Activated CD4-positive, alpha-beta T cell treated with anti-CD3 and anti-CD28 coated beads for 36 hours (primary cell): ENCODE measurements around the gene LPP. TPM values are rescaled to one million over a fixed set of nuclear protein-coding genes. Genes with fewer than 3 reads are reported as not detected.

Source experiments
- ATAC-seq: fragments of 200-7000 bp; cut with Tn5 transposase; one replicate; pipeline ENCODE4 v1.10.0; 2021; ENCODE audit warnings: mild to moderate bottlenecking, moderate library complexity
- CTCF ChIA-PET: fragments of 350-600 bp; sonication (Branson Sonifier 250); formaldehyde crosslinking; loops from one replicate; lab custom pipeline; 2021; ENCODE audit warnings: antibody characterized with exemption; lab: Charles Lee
- POLR2A ChIA-PET: fragments of 350-600 bp; sonication (Branson Sonifier 250); formaldehyde crosslinking; loops from one replicate; lab custom pipeline; 2021; ENCODE audit warnings: antibody characterized with exemption, inconsistent platforms; lab: Charles Lee
- DNase-seq: peaks from one replicate; pipeline ENCODE4 v3.0.0-alpha.2; 2020
- H3K27ac Mint-ChIP-seq: one replicate; pipeline ENCODE4 v1.8.0; 2021; ENCODE audit warnings: mixed read lengths
- H3K27me3 Mint-ChIP-seq: one replicate; pipeline ENCODE4 v1.8.0; 2021; ENCODE audit warnings: mixed read lengths
- H3K36me3 Mint-ChIP-seq: one replicate; pipeline ENCODE4 v1.8.0; 2021; ENCODE audit warnings: low read depth, mixed read lengths
- H3K4me1 Mint-ChIP-seq: one replicate; pipeline ENCODE4 v1.8.0; 2021; ENCODE audit warnings: mixed read lengths
- H3K4me3 Mint-ChIP-seq: one replicate; pipeline ENCODE4 v1.8.0; 2021; ENCODE audit warnings: mild to moderate bottlenecking, moderate library complexity, mixed read lengths
- H3K9me3 Mint-ChIP-seq: one replicate; pipeline ENCODE4 v1.8.0; 2021; ENCODE audit warnings: low read depth, mixed read lengths
- intact Hi-C, 2 experiments: fragments of 100-400 bp; cut with DNase I in 1 of 2; cut with micrococcal nuclease in 1 of 2; formaldehyde crosslinking; loops; one replicate each; pipeline versions ENCODE4 v1.14.2 to v1.15.1; 2022 to 2024; cut with DNase I, micrococcal nuclease
- total RNA-seq, 2 experiments: library from RNA; stranded (reverse); gene quantifications; one replicate each; pipeline ENCODE4 v1.2.3, GENCODE V29; 2021

LPP gene
- total RNA-seq, 2 experiments from 2014 or later, result 34.7 to 40.6 TPM

DNA sequence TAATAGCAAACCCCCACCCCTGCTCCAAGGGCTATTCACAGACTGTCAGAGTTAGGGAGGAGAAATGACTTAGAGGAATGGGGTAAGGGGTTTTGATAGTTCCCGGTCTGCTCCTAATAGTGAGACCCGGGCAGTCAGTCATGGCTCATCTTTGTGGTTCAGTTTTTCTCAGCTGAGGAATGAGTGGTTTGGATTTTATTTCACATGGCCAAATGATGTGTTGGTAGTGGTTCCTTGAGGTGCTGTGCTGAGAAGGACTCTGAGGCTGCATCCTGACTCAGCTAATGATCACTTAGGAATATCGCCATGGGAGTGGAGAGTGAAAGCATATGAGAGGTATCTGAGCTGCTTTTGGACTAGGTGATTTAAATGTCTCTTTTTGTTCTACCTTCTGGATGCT, 80.2 kb downstream of the LPP start:
- no peak for ATAC-seq
- Mint-ChIP-seq H3K9me3 (no peaks in the 10 kb centered on the region), H3K27ac (no peak overlapping the region), H3K27me3 (no peaks in the 10 kb centered on the region), H3K4me3 (no peak overlapping the region), H3K36me3 (peaks cover 9% of the 10 kb centered on the region), H3K4me1 (peaks cover 24% of the 10 kb centered on the region)
- ChIA-PET POLR2A (interaction anchor here (1.2 kb wide), 1 partner anchor 50 kb away, joined by 4 read pairs; no protein-coding TSS in a partner anchor), CTCF (interaction anchor here (1.1 kb wide), 1 partner anchor 20 kb away, joined by 3 read pairs; no protein-coding TSS in a partner anchor)
- no peak for DNase-seq
- intact Hi-C loops, result no loop called here

DNA sequence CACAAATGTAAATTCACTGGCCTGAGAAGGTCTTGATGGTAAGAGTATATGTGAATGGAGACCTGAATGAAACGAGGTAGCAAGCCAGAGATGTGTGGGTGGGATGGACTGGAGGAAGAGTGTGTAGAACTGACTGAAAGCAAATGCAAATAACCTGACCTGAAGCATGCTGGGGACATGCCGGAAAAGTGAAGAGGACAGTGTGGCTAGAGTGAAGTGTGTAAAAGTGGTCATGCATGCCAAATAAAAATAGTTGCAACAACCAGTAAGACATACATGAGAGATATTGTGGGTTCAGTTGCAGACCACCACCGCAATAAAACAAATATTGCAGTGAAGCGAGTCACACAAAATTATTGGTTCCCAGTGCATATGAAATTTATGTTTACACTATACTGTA, 82.3 kb downstream of the LPP start:
- ChIA-PET CTCF (no interaction called here), POLR2A (no interaction called here)
- H3K4me3 Mint-ChIP-seq, result no peak overlapping the region
- no peaks in the 10 kb centered on the region for H3K9me3 Mint-ChIP-seq
- ATAC-seq (no peak), DNase-seq (no peak)
- H3K4me1 Mint-ChIP-seq, result peaks cover 20% of the 10 kb centered on the region
- H3K27ac Mint-ChIP-seq, result no peak overlapping the region
- intact Hi-C loops, result no loop called here
- H3K27me3 Mint-ChIP-seq, result no peaks in the 10 kb centered on the region
- H3K36me3 Mint-ChIP-seq, result peaks cover 4% of the 10 kb centered on the region

DNA sequence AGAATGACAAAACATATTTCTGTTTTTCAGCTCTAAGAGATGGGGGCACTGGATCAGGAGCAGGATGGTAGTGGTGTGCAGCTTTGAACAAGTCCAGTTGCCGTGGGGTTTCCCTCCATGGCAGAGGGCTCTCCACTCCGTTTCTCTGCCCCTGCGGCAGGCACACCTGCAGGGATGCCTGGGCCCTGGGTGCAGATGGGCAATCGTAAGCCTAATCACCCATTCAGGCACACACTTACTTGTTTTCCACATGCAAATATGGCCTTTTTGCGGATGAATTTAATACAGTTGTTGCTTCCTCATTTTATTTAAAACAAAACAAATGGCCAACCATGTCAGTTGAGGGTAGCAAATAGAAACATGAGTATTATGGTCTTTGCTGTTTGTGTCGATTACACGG, 85.1 kb downstream of the LPP start:
- Mint-ChIP-seq H3K36me3 (peaks cover 4% of the 10 kb centered on the region), H3K27ac (no peak overlapping the region), H3K27me3 (no peaks in the 10 kb centered on the region), H3K9me3 (no peaks in the 10 kb centered on the region), H3K4me1 (peaks cover 33% of the 10 kb centered on the region), H3K4me3 (no peak overlapping the region)
- DNase-seq (no peak), ATAC-seq (no peak)
- ChIA-PET CTCF (interaction anchor here (0.7 to 1.7 kb wide), 2 partner anchors 10 to 143 kb away, joined by 3 to 4 read pairs; no protein-coding TSS in a partner anchor), POLR2A (no interaction called here)
- intact Hi-C loops, result no loop called here

DNA sequence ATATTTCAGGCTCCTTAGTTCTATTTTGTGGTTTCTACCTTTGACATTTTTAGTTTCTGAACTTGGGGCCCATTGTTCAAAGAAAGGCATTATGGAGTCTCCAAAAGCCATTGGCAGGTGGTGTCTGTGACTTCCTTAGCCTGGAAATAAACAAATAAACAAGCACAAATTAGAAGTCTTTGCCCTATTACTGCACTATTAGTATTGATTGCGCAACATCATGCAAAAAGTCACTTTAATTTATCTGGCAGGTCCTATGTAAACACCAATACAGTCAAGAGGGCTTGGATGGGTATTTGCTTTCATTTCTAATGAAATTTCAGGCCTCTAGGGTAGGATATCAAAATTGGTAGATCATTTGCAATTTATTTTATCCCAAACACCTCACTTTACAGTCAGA, 85.6 kb downstream of the LPP start:
- Mint-ChIP-seq H3K27me3 (no peaks in the 10 kb centered on the region), H3K36me3 (peaks cover 4% of the 10 kb centered on the region), H3K4me1 (peaks cover 39% of the 10 kb centered on the region), H3K27ac (no peak overlapping the region), H3K4me3 (no peak overlapping the region), H3K9me3 (no peaks in the 10 kb centered on the region)
- intact Hi-C loops, result no loop called here
- DNase-seq (no peak), ATAC-seq (no peak)
- POLR2A ChIA-PET, result no interaction called here
- CTCF ChIA-PET, result no interaction called here

DNA sequence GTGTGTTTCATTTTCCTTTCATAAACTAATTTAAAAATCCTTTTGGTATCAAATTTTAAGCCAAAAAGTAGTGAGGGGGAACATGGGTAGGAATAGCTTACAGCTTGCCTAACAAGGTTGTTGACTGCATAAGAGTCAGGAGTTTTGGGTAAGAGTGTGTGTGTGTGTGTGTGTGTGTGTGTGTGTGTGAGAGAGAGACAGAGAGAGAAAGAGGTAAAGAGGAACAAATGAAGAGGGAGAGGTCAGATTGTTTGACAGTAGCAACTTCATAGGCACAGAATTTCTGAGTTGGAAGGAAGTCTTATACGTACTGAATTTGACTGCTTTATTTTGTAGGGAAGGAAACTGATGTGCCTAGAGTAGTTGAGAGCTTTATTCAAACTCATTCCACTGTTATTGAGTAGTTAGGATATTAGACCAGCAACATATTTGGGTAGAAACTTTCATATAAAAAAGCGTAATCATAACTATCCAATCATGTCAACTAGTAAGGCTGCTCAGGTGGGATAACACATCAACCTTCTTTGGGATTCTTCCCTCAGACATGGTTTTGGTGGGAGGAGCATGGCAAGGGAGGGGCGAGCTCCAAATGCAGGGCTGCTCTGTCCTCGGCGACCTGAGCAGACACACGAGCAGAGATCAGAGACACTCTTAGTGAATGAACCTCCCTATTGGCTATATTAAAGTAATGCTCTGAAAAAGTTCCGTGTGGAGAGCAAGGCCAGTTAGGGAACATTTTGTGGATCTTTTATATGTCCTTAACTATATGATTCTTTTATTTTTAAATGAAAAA, 86.4 kb downstream of the LPP start:
- H3K27ac Mint-ChIP-seq, result no peak overlapping the region
- ChIA-PET POLR2A (no interaction called here), CTCF (interaction anchor here (1.3 kb wide), 1 partner anchor 33 kb away, joined by 3 read pairs; no protein-coding TSS in a partner anchor)
- H3K4me1 Mint-ChIP-seq, result peaks cover 45% of the 10 kb centered on the region
- no peaks in the 10 kb centered on the region for H3K9me3 Mint-ChIP-seq
- no peak overlapping the region for H3K4me3 Mint-ChIP-seq
- ATAC-seq, result no peak
- intact Hi-C loops, result no loop called here
- DNase-seq, result no peak
- peaks cover 4% of the 10 kb centered on the region for H3K36me3 Mint-ChIP-seq
- H3K27me3 Mint-ChIP-seq, result no peaks in the 10 kb centered on the region

DNA sequence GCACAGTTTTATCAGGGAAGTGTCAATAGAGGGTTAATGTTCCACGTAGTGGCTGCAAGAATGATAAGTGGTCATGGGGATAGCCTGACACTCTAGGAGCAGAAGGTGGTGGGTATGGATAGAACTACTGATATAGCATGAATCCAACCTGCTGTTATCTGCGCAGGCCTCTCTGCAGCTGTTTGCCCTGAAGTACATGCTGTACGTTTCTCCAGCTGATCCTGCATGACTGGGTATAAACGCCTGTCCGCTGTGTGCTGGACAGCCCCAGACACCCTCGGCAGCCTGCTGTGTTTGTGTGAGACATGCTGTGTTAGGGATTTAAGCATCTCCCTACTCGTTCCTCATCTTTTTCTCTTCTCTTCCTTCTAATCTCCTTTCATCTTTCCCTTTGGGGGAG, 87.1 kb downstream of the LPP start:
- ChIA-PET POLR2A (interaction anchor here (0.6 kb wide), 1 partner anchor 1360 kb away, joined by 5 read pairs; no protein-coding TSS in a partner anchor), CTCF (interaction anchor here (0.6 to 1.3 kb wide), 2 partner anchors 24 to 33 kb away, joined by 3 read pairs; no protein-coding TSS in a partner anchor)
- H3K4me3 Mint-ChIP-seq, result no peak overlapping the region
- DNase-seq (no peak), ATAC-seq (no peak)
- H3K9me3 Mint-ChIP-seq, result no peaks in the 10 kb centered on the region
- H3K27ac Mint-ChIP-seq, result no peak overlapping the region
- H3K36me3 Mint-ChIP-seq, result peaks cover 4% of the 10 kb centered on the region
- intact Hi-C loops, result no loop called here
- no peaks in the 10 kb centered on the region for H3K27me3 Mint-ChIP-seq
- peaks cover 46% of the 10 kb centered on the region for H3K4me1 Mint-ChIP-seq

DNA sequence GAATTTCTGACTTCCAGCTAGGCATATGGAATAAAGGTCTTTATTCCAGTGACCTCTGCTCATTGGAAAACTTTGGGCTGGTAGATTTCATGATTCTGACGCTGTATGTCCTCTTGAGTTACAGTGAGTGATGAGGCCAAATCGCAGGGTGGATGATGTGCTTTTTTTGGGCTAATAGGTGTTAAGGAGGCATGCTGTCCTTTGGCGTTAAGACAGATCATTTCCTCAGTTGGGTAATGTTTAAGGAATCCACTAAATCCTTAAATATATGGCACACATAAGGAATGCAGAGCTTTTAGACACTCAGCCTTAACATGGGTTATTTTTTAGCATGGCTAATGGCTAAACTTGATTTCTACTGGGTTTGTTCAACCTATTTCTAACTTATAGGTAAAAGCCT, 87.9 kb downstream of the LPP start:
- no peak overlapping the region for H3K4me3 Mint-ChIP-seq
- ChIA-PET CTCF (interaction anchor here (0.6 kb wide), 1 partner anchor 24 kb away, joined by 3 read pairs; no protein-coding TSS in a partner anchor), POLR2A (no interaction called here)
- DNase-seq, result no peak
- H3K36me3 Mint-ChIP-seq, result peaks cover 2% of the 10 kb centered on the region
- no peaks in the 10 kb centered on the region for H3K27me3 Mint-ChIP-seq
- H3K27ac Mint-ChIP-seq, result peak overlapping the region; percentile 15
- H3K9me3 Mint-ChIP-seq, result no peaks in the 10 kb centered on the region
- peaks cover 43% of the 10 kb centered on the region for H3K4me1 Mint-ChIP-seq
- intact Hi-C loops, result no loop called here
- ATAC-seq, result no peak

DNA sequence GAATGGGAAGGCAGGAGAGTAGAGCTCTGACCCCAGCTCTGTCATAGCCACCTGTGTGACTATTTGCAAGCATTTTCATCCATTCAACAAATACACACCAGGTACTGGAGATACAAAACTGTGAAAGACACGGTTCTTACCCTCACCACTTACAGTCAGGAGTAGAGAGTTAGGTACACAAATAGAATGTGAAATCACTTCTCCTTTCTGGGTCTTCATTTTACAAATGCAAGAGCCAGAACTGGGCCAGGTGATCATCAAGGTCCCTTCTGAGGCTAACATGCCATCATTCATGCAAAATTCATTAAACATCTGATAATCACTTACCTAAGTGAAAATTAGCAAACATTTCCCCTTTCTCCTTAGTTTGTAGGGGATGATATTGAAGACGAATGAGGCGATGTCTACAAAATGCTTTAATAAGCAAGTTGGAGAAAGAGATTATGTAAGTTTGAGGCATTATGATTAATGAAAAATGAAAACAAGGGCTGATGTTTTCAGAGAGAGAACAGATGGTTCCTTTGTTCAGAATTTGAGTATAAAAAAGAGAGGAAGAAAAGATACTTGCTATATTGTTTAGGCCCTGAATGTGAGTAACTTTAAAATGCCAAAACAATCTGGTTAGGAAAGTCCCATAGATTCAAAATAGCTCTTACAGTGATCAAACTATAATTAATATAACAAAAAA, 88.6 kb downstream of the LPP start:
- POLR2A ChIA-PET, result interaction anchor here (0.6 kb wide), 1 partner anchor 65 kb away, joined by 3 read pairs; no protein-coding TSS in a partner anchor
- ATAC-seq (no peak), DNase-seq (no peak)
- H3K27ac Mint-ChIP-seq, result peak overlapping the region; percentile 15
- intact Hi-C loops, result no loop called here
- peaks cover 2% of the 10 kb centered on the region for H3K36me3 Mint-ChIP-seq
- H3K4me1 Mint-ChIP-seq, result peaks cover 38% of the 10 kb centered on the region
- H3K4me3 Mint-ChIP-seq, result no peak overlapping the region
- H3K27me3 Mint-ChIP-seq, result no peaks in the 10 kb centered on the region
- no peaks in the 10 kb centered on the region for H3K9me3 Mint-ChIP-seq
- CTCF ChIA-PET, result no interaction called here

DNA sequence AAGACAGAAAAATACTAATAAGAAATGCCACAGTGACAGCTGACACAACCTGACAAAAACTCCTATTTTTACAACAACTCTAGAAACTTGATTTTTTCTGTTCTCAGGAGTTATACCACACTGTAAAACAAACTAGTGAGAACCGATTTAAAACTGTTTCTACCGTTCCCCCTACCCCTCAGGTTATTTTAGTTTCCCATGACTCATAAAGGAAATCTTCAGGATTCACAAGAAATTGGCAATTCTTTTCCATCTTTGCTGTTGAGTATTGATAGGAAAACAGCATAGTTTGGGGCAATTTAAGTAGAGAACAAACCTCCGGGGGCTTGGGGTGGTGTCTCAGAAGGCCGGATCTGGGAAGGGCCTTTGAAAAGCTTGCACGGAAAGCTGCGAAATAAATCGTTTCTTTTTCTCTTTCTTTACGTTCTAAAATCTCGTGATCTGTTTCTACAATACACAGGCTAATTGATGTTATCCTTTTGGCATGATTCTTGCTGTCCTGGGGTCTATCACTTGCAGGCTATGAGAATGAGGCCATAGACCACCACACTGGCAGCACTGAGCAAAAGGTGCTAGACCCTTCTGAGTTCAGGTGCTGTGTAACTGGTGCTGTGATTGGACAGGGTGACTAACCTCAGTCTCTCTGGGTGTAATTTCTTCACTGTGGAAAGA, 89.3 kb downstream of the LPP start:
- CTCF ChIA-PET, result no interaction called here
- no peaks in the 10 kb centered on the region for H3K27me3 Mint-ChIP-seq
- H3K4me3 Mint-ChIP-seq, result no peak overlapping the region
- POLR2A ChIA-PET, result no interaction called here
- H3K27ac Mint-ChIP-seq, result peak overlapping the region; percentile 52
- peaks cover 3% of the 10 kb centered on the region for H3K36me3 Mint-ChIP-seq
- intact Hi-C loops, result no loop called here
- no peaks in the 10 kb centered on the region for H3K9me3 Mint-ChIP-seq
- DNase-seq (no peak), ATAC-seq (no peak)
- H3K4me1 Mint-ChIP-seq, result peaks cover 32% of the 10 kb centered on the region

DNA sequence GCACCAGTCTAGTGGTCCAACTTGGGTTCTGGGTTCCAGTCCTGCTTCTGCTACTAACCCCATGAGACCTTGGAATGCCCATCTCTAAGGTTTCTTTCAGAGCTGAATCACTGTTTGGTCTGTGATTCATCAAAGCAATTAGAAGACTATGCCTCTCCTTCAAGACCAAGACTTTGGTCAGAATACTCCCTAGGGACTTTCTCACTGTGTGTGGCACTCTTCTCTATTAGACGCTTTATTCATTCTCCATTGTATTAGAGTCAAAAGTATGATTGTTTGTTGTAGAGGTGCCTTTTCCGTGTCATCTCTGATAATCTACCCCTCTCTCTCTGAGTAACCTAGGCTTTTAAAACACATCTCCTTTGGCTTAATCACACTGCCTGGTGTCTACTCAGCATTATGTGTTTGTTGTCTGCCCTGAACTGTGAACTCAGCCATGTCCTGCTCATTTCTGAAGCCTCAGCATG, 90.5 kb downstream of the LPP start:
- H3K4me1 Mint-ChIP-seq, result peaks cover 29% of the 10 kb centered on the region
- intact Hi-C loops, result no loop called here
- H3K27me3 Mint-ChIP-seq, result no peaks in the 10 kb centered on the region
- H3K4me3 Mint-ChIP-seq, result no peak overlapping the region
- no peaks in the 10 kb centered on the region for H3K9me3 Mint-ChIP-seq
- DNase-seq (no peak), ATAC-seq (peak; percentile 81)
- no peak overlapping the region for H3K27ac Mint-ChIP-seq
- peaks cover 3% of the 10 kb centered on the region for H3K36me3 Mint-ChIP-seq
- POLR2A ChIA-PET, result no interaction called here
- CTCF ChIA-PET, result interaction anchor here (0.9 kb wide), 1 partner anchor 57 kb away, joined by 3 read pairs; no protein-coding TSS in a partner anchor

DNA sequence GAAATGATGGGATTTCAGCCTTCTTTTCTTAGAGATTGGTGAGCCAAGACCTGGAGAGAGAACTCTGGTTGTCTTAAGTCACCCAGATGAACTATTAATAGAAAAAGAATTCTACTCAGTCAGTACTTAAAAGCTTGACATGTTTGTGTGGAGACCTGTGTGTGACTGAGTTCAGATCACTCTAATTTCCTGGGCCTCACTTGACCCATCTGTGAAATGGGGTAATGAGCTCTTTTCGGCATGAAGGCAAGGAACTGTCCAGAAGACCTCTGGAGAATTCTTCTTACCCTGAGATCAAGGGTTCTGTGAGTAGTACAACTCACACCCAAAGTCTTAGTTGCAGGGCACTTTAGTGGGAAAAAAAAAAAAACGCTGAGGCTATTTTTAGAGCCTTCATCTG, 92.9 kb downstream of the LPP start:
- H3K9me3 Mint-ChIP-seq, result peaks cover 2% of the 10 kb centered on the region
- no peak for ATAC-seq
- intact Hi-C loops, result no loop called here
- H3K27ac Mint-ChIP-seq, result no peak overlapping the region
- H3K4me1 Mint-ChIP-seq, result peaks cover 32% of the 10 kb centered on the region
- H3K27me3 Mint-ChIP-seq, result no peaks in the 10 kb centered on the region
- ChIA-PET POLR2A (interaction anchor here (0.6 kb wide), 1 partner anchor 138 kb away, joined by 3 read pairs; no protein-coding TSS in a partner anchor), CTCF (no interaction called here)
- DNase-seq, result no peak
- H3K4me3 Mint-ChIP-seq, result no peak overlapping the region
- peaks cover 3% of the 10 kb centered on the region for H3K36me3 Mint-ChIP-seq
